Endothelial cell of umbilical vein (primary cell): ENCODE data around the gene LITAF. TPM values are rescaled to one million over a fixed set of nuclear protein-coding genes. Genes with fewer than 3 reads are reported as not detected.

Source experiments
- BruUV-seq: library from RNA; stranded (reverse); fragments of 400-500 nt; replicated peaks from 2 replicates; lab custom pipeline; 2021; lab: Mats Ljungman, UMichigan
- CTCF ChIA-PET: fragments of 300-600, 350-600 bp; sonication (Branson Sonifier 250); formaldehyde crosslinking; loops from one replicate; lab custom pipeline; 2021; ENCODE audit warnings: antibody characterized with exemption, inconsistent platforms; lab: Charles Lee
- POLR2A ChIA-PET: fragments of 300-600, 350-600 bp; sonication (Branson Sonifier 250); formaldehyde crosslinking; loops from one replicate; lab custom pipeline; 2021; ENCODE audit warnings: antibody characterized with exemption, inconsistent platforms; lab: Charles Lee
- DNase-seq: peaks from one replicate; pipeline ENCODE4 v3.0.0-alpha.2; 2011; ENCODE audit warnings: low read depth, low spot score
- FAIRE-seq: peaks from 2 replicates; lab custom pipeline; 2011; peaks lifted over from hg19 to GRCh38; lab: Jason Lieb, UNC
- H2AFZ ChIP-seq: 2 replicates; pipeline ENCODE4 v1.6.0; 2012; ENCODE audit warnings: low read depth, low read length, control low read depth, inconsistent platforms
- H3K27ac ChIP-seq: 2 replicates; pipeline ENCODE4 v1.5.1; 2011; ENCODE audit warnings: low read depth, mild to moderate bottlenecking, control low read depth, low read length, moderate library complexity; ENCODE audit not compliant: insufficient read depth
- H3K27me3 ChIP-seq, 2 experiments: 2 replicates each; pipeline versions ENCODE4 v1.6.0 to v1.6.1; 2011; ENCODE audit warnings: low read length in 2 of 2, mixed read lengths in 1 of 2; ENCODE audit not compliant: control insufficient read depth in 2 of 2, insufficient read depth in 2 of 2
- H3K36me3 ChIP-seq, 2 experiments: 2 replicates in 1 of 2; 3 replicates in 1 of 2; pipeline ENCODE4 v1.5.1; 2011; ENCODE audit warnings: low read length in 2 of 2, mild to moderate bottlenecking in 1 of 2, moderate library complexity in 1 of 2; ENCODE audit not compliant: control insufficient read depth in 2 of 2, insufficient read depth in 2 of 2; ENCODE audit errors: extremely low read depth in 1 of 2
- H3K4me1 ChIP-seq: 3 replicates; pipeline ENCODE4 v1.5.1; 2011; ENCODE audit warnings: mild to moderate bottlenecking, low read length; ENCODE audit not compliant: control insufficient read depth, insufficient read depth; ENCODE audit errors: extremely low read depth
- H3K4me2 ChIP-seq: 2 replicates; pipeline ENCODE4 v1.6.1; 2011; ENCODE audit warnings: low read length, control low read depth, mixed read lengths; ENCODE audit not compliant: insufficient read depth
- H3K4me3 ChIP-seq, 3 experiments: fragments of 200-600 bp in 1 of 3; sonication (generic), shearing (Covaris generic) in 1 of 3; replicated peaks in 1 of 3; 2 replicates each; pipeline ENCODE4 v1.5.1; 2011 to 2016; ENCODE audit warnings: control low read depth in 3 of 3, low read length in 3 of 3, mild to moderate bottlenecking in 2 of 3, inconsistent platforms in 1 of 3, low read depth in 1 of 3, moderate library complexity in 1 of 3; ENCODE audit not compliant: insufficient read depth in 1 of 3
- H3K79me2 ChIP-seq: 2 replicates; pipeline ENCODE4 v1.6.0; 2012; ENCODE audit warnings: low read length, inconsistent platforms; ENCODE audit not compliant: control insufficient read depth, insufficient read depth
- H3K9ac ChIP-seq: replicated peaks from 2 replicates; pipeline ENCODE3; 2011; ENCODE audit warnings: low read length, control low read depth; ENCODE audit not compliant: insufficient read depth; ENCODE audit errors: extremely low read depth
- H3K9me1 ChIP-seq: replicated peaks from 3 replicates; pipeline ENCODE4 v1.6.0; 2011; ENCODE audit warnings: mild to moderate bottlenecking, low read length; ENCODE audit not compliant: control insufficient read depth, insufficient read depth; ENCODE audit errors: extremely low read depth
- H3K9me3 ChIP-seq: replicated peaks from 2 replicates; pipeline ENCODE4 v1.5.1; 2012; ENCODE audit warnings: low read length, inconsistent platforms; ENCODE audit not compliant: control insufficient read depth, insufficient read depth
- H4K20me1 ChIP-seq: replicated peaks from 2 replicates; pipeline ENCODE3; 2011; ENCODE audit warnings: mild to moderate bottlenecking, low read length; ENCODE audit not compliant: control insufficient read depth, insufficient read depth; ENCODE audit errors: extremely low read depth
- EZH2 ChIP-seq: IDR thresholded peaks from 2 replicates; pipeline ENCODE4 v1.6.1; 2012; ENCODE audit warnings: borderline replicate concordance, low read depth, mild to moderate bottlenecking, moderate library complexity, low read length, inconsistent platforms; ENCODE audit not compliant: severe bottlenecking
- FOS ChIP-seq: IDR thresholded peaks from 2 replicates; pipeline ENCODE4 v1.6.1; 2011; ENCODE audit warnings: mild to moderate bottlenecking, low read length, moderate library complexity, borderline replicate concordance; ENCODE audit not compliant: insufficient read depth
- GATA2 ChIP-seq: IDR thresholded peaks from 2 replicates; pipeline ENCODE4 v1.7.0; 2011; ENCODE audit warnings: low read depth, mild to moderate bottlenecking, moderate library complexity, mixed read lengths, low read length; ENCODE audit not compliant: insufficient read length, insufficient read depth
- JUN ChIP-seq: IDR thresholded peaks from 2 replicates; pipeline ENCODE4 v1.6.1; 2011; ENCODE audit warnings: borderline replicate concordance, low read depth; ENCODE audit not compliant: insufficient read length, insufficient read depth
- MYC ChIP-seq: IDR thresholded peaks from one replicate; pipeline ENCODE4 v1.6.1; 2011; ENCODE audit warnings: mild to moderate bottlenecking, low read depth, low read length
- POLR2A ChIP-seq: IDR thresholded peaks from 2 replicates; pipeline ENCODE4 v1.6.1; 2012; ENCODE audit warnings: low read depth, mild to moderate bottlenecking, control low read depth, low read length
- POLR2AphosphoS5 ChIP-seq: IDR thresholded peaks from 2 replicates; pipeline ENCODE4 v1.6.1; 2012; ENCODE audit warnings: low read depth, mild to moderate bottlenecking, control low read depth, low read length, moderate library complexity; ENCODE audit not compliant: insufficient read depth
- dilution Hi-C: fragments of 300-500 bp; cut with MboI; formaldehyde crosslinking; loops from one replicate; pipeline ENCODE4 v1.15.0; 2019; ENCODE audit warnings: low sequenced_read_pairs; ENCODE audit not compliant: extremely low pct_ligation_motif_present
- intact Hi-C: fragments of 100-400 bp; cut with micrococcal nuclease; formaldehyde crosslinking; loops from one replicate; pipeline ENCODE4 v1.10.0; 2022
- polyA plus RNA-seq, 4 experiments: library from polyadenylated mRNA; depleted of rRNA in 3 of 4; stranded (reverse) in 3 of 4; unstranded in 1 of 4; fragments of >200 nt; gene quantifications; 2 replicates each; pipeline versions ENCODE4 v1.2.1 to v1.2.3, GENCODE V29; 2011 to 2012; ENCODE audit warnings: missing spikeins in 1 of 4
- total RNA-seq: library from RNA; stranded (reverse); gene quantifications from 2 replicates; pipeline ENCODE4 v1.2.3, GENCODE V29; 2021
- TF ChIP-seq, protein P1 (sequence below): IDR thresholded peaks from 2 replicates; pipeline ENCODE4 v1.6.1; 2011; ENCODE audit not compliant: insufficient read depth, insufficient read length
- TF ChIP-seq, protein P2 (sequence below), 2 donors: IDR thresholded peaks; 1 replicate in 1 of 2; 2 replicates in 1 of 2; pipeline ENCODE4 v1.5.1; 2011; ENCODE audit warnings: low read length in 2 of 2, mild to moderate bottlenecking in 2 of 2, moderate library complexity in 2 of 2, control low read depth in 1 of 2, inconsistent platforms in 1 of 2, low read depth in 1 of 2; ENCODE audit not compliant: insufficient read depth in 1 of 2; ENCODE audit errors: extremely low read depth in 1 of 2

Gene LITAF
- total and polyA plus RNA-seq, 2 donors (not counting 3 experiments of a cell fraction or from before 2014, with no cell fraction given) = 15.2 to 27.2 TPM

DNA sequence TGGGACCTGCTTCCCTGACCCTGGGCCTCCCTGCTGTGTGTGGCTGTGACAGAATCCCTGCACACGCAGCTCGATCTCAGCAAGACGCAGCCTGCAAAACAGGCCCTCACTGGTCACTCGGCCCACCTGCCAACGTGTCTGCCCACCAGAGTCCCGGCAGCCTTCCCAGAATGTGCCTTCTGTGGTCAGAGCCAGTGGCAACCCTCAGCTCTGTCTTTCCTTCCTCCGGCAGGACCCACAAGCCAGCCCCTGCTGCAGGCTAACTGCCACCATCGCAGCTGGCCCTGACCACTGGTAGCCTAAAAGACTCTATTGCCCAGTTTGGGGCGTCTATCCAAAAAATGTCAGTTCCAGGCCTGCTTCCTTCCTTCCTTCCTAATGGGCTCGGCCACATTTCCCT, 83.2 kb downstream of the LITAF start:
- no peaks in the 10 kb centered on the region for H3K9me1 ChIP-seq
- H3K36me3 ChIP-seq = no peaks in the 10 kb centered on the region
- no peak overlapping the region for H3K9ac ChIP-seq
- no peaks in the 10 kb centered on the region for H4K20me1 ChIP-seq
- no peaks in the 10 kb centered on the region for H3K27me3 ChIP-seq
- H3K4me1 ChIP-seq = no peaks in the 10 kb centered on the region
- FAIRE-seq = no peak
- intact Hi-C loops (no loop called here), dilution Hi-C loops (no loop called here)
- ChIA-PET POLR2A (no interaction called here), CTCF (no interaction called here)
- no peak overlapping the region for H2AFZ ChIP-seq
- no peak for TF ChIP-seq MYC
- no peak for TF ChIP-seq GATA2
- TF ChIP-seq FOS = no peak
- TF ChIP-seq, protein P1, sequence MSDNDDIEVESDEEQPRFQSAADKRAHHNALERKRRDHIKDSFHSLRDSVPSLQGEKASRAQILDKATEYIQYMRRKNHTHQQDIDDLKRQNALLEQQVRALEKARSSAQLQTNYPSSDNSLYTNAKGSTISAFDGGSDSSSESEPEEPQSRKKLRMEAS = no peak
- TF ChIP-seq, protein P2, sequence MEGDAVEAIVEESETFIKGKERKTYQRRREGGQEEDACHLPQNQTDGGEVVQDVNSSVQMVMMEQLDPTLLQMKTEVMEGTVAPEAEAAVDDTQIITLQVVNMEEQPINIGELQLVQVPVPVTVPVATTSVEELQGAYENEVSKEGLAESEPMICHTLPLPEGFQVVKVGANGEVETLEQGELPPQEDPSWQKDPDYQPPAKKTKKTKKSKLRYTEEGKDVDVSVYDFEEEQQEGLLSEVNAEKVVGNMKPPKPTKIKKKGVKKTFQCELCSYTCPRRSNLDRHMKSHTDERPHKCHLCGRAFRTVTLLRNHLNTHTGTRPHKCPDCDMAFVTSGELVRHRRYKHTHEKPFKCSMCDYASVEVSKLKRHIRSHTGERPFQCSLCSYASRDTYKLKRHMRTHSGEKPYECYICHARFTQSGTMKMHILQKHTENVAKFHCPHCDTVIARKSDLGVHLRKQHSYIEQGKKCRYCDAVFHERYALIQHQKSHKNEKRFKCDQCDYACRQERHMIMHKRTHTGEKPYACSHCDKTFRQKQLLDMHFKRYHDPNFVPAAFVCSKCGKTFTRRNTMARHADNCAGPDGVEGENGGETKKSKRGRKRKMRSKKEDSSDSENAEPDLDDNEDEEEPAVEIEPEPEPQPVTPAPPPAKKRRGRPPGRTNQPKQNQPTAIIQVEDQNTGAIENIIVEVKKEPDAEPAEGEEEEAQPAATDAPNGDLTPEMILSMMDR (IDR thresholded peaks at IDR 0.05; ENCODE audit: extremely low read depth in 1 of 2, insufficient read depth in 1 of 2, low read depth in 1 of 2, low read length in 2 of 2) = no peak
- TF ChIP-seq JUN = no peak
- TF ChIP-seq EZH2 = no peak
- no peak for TF ChIP-seq POLR2A
- no peak for TF ChIP-seq POLR2AphosphoS5
- H3K27ac ChIP-seq = no peak overlapping the region
- H3K79me2 ChIP-seq = no peaks in the 10 kb centered on the region
- no TSS peak for BruUV-seq
- no peak overlapping the region for H3K4me2 ChIP-seq
- no peak overlapping the region for H3K4me3 ChIP-seq
- no peaks in the 10 kb centered on the region for H3K9me3 ChIP-seq
- no peak for DNase-seq
